Measurements from ENCODE around the gene PTPRM.

The PTPRM gene

DNA sequence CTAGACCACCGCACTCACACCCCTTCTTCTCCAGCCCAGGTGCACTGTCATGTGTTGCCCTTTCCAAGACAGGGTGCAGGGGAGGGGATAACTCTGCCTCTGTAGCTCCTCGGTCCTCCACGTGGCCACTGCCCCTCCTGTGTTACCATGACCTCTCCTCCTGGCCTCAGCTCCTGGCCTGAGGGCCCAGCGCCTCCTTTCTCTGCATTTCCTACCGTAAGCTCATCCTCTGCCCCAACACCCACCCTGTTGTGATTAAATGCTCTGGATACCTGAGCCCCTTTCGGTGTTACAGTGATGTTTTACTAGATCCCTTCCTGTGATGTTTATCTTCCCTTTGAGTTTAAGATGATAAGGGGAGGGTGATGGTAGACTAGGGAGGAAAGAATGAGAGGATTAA, 242.3 kb downstream of the PTPRM start:
- DNase-seq (ENCODE audit: low spot score): no peak

DNA sequence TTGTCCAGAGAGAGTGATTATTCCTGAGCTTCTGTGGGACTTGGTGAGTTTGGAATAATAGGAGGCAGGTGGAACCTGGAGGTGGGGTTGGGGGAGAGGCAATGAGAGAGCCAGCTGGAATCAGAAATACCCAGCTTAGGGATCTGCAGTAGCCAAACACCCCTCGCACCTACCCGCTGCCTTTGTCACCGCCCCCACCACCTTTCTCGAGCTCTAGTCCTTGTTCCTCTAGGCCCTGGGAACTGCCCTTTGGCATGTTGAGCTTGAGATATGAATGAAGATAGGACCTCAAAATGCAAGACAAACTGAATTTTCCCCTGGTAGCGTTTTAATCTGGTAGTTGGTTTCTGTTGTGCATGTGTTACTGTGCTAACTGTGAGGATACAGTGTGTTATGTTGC, 242.9 kb downstream of the PTPRM start:
- DNase-seq (ENCODE audit: low spot score): no peak

DNA sequence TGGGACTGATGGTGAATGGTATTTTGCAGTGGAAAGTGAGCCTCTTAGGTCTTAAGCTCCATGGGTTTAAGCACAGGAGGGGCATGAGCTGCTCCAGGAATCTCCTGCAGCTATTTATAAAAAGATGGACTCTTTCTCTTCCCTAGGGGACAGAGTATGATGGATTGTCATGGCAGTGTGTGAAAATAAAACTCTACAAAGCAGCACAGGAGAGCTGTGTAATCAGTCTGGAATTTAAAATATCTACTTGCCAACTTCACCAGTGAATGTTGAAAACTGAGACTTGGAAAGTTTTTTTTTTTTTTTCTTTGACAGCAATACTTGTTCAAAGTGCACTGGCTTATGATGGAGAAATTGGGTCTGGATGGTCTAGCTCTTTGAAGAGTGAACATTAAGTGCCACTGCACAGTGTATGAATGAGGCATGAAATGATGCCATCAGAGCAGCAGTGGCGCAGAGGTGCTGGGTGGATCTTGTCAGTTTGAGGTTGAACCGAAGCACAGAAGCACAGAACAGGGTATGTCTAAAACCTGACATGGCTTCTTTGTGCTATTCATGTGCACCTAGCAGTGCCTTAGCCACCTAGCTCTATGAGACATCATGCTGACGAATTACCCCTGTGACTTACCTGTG, 245.4 kb downstream of the PTPRM start:
- no peak for DNase-seq (ENCODE audit: low spot score)

DNA sequence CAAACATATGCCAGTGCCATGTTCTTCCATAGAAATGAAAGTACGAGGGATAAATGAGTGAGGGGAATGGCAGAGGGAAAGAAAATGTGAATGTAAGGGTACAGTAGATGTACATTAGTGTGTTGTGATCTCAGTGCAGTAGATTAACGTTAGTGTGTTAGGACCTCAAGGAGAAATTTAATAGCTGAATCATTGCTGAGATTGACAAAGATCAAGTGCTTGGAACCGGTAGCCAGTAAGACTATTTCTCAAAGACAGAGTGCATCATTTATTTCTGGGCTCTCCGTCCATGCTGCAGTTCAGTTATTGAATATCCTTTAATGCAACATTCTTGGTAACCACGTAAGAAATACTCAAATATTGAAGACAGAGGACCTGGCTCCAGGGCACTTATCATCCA, 246.0 kb downstream of the PTPRM start:
- DNase-seq (ENCODE audit: low spot score): no peak

DNA sequence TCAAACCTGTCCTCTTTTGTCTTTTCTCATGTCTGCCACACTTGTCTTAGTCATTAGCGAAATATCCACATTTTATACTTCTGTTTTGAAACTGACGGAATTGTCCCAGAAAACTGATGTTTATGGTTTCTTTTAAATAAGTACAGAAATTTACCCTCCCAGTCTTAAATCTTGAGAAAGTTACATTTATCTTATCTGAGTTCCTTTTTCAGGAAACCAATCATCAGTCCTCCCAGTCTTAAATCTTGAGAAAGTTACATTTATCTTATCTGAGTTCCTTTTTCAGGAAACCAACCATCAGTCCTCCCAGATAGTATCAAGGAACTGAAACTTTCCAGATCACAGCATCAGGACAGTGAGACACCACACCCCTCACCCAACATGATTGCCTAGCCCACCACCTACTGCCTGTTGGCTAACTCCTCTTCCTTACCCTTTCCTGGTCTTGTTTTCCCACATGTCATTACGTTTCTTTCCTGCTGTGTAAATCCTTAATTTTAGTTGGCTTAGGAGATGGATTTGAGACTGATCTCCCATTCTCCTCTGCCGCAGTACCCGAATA, 247.7 kb downstream of the PTPRM start:
- DNase-seq (ENCODE audit: low spot score): no peak

DNA sequence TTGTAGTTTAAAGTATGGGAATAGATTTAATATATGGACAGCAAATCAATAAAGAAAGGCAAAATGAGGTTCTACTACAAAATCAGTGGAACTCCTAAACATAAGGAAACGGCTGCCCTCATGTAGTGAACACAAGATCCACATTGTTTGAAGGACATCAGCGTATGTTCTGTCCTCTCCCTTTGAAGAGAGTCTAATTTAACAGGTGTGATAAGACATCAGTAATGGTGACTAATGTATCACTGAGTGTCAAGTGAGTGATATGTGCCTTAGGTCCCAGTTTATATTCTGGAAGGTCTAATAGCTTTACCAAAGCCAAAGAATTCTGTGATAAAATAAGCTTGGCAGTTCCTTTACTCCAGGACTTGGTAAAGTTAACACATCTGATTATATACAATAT, 248.7 kb downstream of the PTPRM start:
- no peak for DNase-seq (ENCODE audit: low spot score)

DNA sequence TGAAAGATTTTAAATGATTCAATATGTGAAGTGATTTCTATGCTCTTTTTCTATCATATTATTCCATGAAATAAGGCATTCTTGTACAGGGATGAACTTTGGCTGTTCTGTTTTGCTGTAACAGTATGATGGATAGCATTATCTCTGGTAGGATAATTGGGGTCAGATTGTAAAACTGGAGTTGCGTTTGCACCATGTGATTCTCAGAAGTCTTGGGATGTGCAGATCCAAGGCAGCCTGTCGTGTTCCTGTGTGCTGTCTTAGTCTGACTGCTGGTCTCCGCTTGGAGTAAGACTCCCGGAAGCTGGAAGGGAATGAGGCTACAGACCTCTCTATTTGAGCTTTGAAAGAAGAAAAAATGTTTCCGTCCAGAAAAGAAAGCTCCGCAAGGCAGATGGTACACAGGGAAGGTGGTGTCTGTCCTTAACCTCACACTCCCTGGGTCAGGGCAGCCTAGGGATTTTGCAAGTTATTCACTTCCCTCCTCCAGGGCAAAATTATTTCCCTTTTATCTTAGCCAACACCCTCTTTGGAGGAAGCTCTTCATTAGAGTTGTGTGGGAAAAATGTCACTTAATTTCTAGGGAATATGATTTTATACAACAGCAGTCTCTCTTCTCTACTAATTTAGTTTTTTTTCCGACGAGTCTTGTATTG, 250.6 kb downstream of the PTPRM start:
- DNase-seq (ENCODE audit: low spot score): no peak

DNA sequence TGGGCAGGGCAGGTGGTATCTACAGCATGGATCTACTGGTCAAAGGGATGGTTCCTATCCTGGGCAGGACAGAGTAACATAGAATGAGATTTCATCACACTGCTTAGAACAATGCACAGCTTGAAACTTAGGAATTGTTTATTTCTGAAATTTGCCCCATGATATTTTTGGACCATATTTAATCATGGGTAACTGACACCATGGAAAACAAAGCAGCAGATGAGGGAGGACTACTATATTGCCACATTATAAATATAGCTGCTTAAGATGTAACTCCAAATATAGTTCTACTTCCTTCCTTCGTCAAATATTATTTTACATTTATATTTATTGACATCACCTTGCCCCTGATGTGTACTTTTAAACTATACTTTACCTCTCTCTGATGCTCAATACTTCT, 254.7 kb downstream of the PTPRM start:
- no peak for DNase-seq (ENCODE audit: low spot score)

DNA sequence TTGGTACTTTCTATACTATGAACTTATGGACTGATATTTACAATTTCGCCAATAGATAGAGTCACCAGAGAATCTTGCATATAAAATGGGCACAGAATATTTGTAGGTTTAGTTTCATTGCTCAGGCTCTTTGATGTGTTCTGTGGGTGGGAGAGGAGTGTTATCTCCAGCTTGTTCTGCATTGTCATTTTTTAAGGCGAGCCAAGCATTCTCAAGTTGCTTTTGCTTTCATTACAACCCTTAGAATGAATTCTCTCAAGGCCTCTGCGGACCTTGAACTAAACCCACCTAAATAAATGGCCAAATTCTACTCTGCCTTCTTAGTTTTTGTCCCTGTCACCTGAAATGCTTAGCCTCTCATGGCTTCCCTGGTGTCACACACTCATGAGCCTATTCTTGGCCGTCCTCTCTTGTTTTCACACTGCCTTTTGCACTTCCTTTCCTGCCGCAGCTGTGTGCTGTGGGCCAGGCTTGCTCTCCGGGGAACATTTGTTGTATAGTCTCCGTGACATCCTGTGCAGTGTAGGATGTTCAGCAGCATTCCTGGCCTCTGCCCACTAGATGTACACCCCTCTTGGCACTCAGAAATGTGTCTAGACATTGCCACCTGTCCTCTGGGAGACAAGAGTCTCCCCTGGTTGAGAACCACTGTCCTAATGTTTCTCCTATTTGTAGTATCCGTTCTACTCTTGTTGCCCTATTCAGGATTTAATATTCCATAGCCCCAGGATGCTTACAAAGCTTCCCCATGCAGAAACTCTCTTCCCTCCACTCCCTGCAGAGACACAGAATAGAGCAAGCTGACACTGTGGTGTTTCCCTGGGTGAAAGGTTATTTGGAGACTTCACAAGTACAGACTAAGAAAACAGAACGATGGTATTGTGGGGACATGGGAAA, 255.6 kb downstream of the PTPRM start:
- DNase-seq (ENCODE audit: low spot score): no peak

DNA sequence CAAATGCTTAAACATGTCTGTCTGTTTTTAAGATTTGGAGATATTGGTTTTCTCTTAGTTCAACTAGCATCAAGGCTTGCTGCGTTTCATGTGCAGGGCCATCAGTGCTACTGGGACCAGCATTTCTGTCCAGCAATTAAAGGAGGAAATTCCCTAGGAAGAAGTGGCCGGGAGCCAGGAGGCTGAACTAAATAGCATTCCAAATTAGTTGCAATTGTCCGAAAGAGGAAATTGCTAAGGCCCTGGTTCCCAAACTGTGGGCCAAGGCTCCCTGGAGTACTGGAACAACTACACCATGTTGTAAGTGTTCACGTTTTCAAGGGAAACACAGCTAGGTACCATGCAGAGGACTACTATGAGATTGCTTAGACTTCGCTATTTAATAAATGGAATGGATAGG, 257.9 kb downstream of the PTPRM start:
- no peak for DNase-seq (ENCODE audit: low spot score)

DNA sequence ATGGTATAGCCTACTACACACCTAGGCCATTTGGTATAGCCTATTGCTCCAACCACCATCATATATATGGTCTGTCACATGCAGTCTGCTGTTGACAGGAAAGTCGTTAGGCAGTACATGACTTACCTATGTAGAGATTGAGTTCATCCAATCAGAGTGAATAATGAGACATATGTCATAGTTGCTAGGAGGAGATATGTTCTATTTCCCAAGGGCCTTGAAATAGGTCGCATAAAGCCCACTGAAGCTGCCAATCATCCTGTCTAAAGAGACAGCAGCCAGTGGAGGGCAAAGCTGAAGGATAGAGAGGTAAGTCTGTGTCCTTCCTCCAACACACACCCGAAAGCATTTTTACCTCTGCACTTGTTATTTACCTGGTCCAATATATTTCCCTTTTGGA, 263.4 kb downstream of the PTPRM start:
- DNase-seq (ENCODE audit: low spot score): no peak

DNA sequence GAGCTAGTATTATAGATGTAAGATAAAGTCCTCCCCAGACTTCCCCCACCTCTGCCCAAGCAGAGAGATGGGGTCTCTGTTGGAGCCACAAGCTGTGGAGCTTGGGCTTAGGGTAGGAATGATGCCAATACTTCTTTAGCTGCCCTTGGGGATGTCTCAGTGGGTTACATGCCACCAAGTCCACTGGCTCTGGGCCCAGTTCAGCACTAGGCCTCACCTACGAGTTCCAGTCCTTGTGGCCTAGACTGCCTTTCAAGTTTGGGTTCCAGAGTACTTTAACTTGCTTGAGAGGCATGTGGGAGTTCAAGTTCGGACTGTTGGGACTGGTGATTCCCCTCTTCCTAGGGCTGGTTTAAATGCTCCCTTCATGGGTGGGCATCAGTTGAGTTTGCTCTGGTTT, 272.4 kb downstream of the PTPRM start:
- DNase-seq (ENCODE audit: low spot score): no peak

DNA sequence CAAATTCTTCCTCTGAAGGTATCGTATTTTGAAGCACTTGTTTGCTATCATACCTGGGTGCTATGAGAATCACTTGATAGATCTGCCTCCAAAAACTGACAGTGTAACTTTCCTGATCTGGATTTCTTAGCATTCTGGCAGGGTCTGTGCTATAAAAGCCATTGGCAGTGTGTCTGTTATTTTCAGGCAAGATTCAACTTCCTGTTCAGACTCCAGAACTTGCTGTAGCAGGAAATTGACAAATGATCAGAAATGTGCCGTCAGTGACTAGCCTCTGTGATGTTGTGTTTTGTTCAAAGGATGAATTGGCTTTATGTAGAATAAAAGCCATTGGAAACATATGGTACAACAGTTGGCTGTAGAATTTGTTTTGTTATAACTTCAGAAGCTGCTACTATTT, 273.3 kb downstream of the PTPRM start:
- DNase-seq (ENCODE audit: low spot score): no peak

DNA sequence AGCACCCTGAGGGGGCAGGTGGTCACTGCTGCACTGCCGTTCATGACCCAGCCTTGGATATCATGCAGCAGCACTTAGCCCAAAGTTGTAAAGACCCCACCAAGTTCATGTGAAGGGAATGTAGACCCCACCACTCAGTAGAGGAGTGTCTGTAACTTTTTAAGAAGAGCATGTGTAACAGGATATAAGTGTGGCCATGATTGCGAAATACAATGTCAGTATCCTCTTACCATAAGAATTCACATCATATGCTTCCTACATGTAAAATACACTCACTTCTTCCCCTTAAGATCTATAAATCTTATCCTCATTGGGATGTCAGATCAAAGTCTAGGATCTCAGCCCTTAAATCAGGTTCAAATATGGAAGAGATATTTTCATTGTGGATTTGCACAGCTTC, 276.9 kb downstream of the PTPRM start:
- DNase-seq (ENCODE audit: low spot score): no peak

DNA sequence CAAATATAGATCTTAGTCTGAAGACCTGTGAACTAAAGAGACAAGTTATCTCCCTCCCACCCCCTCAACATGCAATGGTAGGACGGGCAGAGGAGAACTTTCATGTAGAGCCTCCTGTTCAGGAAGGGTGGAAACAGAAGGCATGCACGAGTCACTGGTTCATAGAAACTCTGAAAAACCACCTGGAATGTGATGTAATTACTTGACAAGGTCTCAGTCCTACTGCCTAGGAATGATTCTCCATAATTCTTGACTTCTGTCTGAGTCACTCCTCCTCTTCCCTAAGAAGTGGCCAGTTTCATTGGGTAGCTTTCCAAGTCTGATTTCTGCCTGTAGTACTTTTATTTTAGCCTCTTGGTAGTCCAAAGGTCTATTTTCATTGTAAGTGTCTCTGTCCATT, 277.3 kb downstream of the PTPRM start:
- no peak for DNase-seq (ENCODE audit: low spot score)

DNA sequence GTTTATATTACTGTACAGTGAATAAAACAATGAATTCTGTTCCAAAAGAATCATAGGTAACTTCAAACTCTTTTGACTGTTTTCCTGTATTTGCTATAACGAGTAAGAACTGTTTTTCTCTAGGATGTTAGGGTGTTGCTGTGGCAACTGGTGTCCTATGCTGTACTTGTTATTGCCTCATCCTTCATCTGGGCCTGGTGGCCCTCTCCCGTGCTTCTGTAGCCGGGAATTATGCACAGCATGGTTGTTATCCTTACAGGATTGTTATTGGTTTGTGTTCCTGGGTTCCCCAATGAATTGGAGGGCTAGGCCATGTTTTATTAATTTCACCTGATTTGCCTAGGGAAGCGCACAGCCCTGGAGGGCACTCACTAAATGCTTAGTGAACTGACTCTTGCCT, 279.2 kb downstream of the PTPRM start:
- no peak for DNase-seq (ENCODE audit: low spot score)

DNA sequence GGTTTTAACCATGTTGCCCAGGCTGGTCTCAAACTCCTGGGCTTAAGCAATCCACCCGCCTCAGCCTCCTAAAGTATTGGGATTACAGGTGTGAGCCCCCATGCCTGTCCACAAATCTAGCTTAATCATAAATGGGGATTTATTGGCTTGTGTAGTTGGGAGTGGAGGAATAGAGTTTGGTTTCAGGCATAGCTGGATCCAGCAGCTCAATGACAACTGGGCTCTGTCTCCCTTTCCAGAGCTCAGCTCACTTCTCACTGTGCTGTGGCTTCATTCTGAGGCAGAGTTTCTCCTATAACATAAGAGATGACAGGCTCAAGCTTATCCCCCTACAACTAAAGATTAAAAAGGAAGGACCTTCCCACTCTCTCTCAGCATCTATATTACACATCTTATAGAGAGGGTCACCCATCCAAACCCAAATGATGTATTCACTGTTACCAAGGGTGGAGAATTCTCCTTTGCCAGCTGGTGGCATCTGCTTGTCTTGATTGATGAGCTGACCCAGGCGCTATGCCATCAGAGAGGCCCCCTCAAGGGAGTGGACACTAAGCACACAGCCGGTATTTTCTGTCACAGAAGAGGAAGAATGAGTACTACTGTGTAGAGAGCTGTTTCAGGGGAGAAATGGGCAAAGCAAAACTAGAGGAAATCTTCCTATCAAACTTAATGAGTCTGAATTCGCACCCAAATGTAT, 280.4 kb downstream of the PTPRM start:
- no peak for DNase-seq (ENCODE audit: low spot score)

DNA sequence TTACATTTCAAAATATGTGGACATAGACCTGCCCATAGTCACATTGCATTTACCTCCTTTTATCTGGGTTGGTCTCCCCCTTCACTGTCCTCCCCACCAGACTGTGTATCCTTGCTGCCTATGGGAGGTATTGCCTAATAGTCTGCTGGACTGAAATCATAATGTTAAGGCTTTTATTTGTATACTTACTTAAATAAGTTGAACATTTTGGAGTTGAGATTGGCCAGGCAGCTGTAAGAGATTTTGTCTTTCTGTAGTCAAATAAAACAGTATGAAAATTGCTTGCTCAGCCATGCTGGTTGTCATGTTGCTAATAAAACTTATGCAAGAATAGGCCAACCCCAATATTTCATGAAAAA, 280.9 kb downstream of the PTPRM start:
- no peak for DNase-seq (ENCODE audit: low spot score)

DNA sequence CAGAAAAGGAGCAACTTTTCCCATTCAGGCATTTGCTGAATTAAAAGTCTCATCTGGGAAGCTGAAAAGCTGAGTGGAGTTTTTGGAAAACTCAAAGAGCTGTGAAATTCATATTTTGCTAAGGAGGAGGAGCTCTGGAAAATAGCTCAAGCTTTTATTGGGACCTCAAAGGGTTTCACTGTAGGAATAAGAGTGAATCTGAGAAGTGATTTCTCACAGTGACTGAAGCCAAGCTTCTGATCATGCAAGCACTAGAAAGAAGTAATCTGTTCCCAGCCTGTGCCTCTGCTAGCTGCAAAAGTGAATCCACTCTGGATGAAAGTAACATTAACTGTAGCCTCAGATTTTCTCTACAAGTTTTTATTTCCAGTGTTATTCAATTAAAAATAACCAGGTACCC, 283.3 kb downstream of the PTPRM start:
- DNase-seq (ENCODE audit: low spot score): no peak

DNA sequence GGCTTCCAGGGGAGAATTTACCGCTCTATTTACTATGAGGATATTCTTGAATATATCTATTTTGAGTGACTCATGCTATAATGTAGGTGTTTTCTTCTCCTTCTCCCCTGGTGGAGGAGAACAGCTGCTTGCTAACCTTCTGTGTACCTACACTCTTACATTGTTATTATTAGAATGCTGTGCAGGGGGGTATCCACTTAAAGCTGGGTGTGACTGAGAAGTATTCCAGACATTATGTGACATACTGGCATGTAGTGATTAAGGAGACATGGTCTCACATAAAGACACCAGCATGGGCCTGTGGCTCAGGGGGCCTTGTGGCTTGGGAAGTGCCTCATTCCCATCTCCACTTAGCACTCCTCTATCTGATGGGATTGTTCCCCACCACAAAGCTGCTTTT, 287.9 kb downstream of the PTPRM start:
- DNase-seq (ENCODE audit: low spot score): no peak

DNA sequence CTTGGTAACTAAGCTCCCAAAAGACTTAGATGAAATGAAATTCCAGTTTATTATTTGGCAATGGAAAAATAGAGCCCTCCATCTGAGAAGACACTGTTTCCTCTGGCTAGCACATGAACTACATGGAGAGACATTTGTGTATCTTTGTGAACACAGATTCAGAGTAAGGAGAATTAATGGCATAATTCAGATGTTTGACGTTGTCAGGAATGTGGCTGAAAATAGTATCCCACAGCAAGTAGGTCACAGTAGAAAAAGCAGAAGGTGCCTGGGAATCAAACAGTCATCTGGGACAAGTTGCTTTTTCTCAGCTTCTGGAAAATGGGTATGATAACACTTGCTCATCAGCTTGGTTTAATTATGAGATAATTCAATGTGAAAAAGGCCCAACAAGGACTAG, 288.6 kb downstream of the PTPRM start:
- DNase-seq (ENCODE audit: low spot score): no peak

DNA sequence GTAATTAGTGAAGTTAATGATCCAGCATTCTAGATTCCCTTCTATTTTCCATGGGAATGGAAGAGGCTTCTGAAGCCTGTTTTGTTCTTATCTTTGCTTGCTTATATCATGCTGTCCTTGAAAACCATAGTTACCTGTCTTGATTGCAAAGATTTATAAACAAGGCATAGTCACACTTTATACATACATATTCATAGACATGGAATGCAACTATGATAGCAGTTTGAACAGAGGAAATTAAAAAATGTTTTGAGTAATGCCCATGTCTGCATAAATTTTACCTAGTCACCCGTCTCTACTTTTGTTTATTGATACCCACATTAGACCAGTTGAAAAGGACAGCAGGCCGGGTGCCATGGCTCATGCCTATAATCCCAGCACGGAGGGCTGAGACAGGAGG, 289.0 kb downstream of the PTPRM start:
- DNase-seq (ENCODE audit: low spot score): no peak

DNA sequence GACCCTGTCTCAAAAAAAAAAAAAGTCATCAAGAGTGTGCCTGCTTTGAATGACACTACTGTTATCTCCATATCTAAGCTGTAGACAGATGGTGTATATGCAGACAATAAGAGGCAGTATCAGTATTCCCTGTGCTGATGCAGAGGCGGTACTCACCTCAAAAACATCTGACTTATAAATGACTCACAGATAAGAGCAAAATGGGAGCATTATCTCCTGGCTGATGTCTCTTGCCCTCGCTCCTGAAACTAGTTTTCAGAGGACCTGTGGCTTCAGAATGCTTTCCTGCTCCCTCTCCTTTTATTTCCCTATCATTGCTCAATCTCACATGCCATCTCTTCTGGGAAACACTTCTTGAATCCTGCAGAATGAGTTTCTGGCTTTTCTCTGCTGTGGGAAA, 289.6 kb downstream of the PTPRM start:
- no peak for DNase-seq (ENCODE audit: low spot score)

Measured in HuH-7.5 (cell line).